Activated naive CD8-positive, alpha-beta T cell treated with anti-CD3 and anti-CD28 coated beads, Interleukin-2, amount 50 U/mL, for 16 hours (primary cell): ENCODE data around the gene MYO3B.
"Not testable (repeated sequence)": the region's sequence is repeated elsewhere in the genome, so short reads cannot be mapped to it uniquely, and the experiment has no call there.

Experiments used
- DNase-seq: peaks from one replicate; pipeline ENCODE4 v3.0.0-alpha.2; 2020; ENCODE audit warnings: low read depth, low spot score

Gene MYO3B

DNA sequence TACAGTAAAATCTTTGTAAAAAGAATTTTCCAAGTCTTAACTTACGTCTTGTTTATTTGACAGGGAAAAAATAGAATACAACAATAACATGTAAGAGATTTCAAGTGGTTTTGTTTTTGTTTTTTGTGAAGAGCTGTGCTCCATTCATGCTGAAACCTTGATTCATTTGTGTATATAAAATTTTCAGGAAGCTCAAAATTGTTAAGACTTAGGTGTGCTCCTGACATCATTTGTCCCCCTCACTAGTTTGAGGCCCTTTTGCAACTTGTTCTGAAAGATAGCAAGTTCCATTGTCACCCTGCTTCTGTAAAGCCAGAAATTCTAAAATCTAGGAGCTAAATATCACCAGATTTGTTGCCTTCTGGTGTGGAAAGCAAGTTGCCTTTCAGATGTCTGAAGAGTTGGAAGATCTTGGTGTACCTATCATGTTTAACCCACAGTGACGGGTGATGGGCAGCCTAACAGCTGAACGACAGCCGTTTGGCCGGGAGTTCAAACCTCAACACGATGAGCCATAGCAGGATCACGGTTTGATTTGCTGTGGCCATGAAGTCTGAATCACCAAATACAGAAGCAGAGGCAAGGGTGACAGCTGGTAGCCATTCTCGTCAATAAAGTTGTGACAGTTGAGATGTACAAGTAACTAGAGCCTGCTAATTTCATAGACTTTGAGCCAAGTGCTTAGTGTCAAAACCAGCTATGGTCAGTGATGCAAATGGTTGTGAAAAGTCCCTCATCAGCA is 331.7 kb downstream of the MYO3B start:
- no peak for DNase-seq

DNA sequence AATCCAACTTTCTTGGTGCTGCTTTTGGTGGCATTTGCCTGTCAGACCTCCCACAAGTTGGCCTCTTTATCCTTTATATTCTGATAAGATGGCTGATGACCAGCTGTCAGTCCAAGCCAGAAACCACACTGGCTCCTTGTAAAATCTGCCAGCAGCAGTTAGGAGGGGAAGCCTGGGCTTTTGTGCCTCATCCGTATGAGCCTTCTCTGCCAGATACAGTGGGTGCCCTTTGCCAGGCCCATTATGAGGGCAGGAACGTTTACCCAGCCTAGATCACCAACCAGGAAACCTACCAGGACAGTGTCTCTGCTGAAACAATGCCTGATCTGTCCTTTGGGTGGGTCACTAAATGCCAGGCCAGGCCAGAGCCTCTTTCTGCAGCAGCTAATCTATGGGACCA is 334.3 kb downstream of the MYO3B start:
- DNase-seq = no peak

DNA sequence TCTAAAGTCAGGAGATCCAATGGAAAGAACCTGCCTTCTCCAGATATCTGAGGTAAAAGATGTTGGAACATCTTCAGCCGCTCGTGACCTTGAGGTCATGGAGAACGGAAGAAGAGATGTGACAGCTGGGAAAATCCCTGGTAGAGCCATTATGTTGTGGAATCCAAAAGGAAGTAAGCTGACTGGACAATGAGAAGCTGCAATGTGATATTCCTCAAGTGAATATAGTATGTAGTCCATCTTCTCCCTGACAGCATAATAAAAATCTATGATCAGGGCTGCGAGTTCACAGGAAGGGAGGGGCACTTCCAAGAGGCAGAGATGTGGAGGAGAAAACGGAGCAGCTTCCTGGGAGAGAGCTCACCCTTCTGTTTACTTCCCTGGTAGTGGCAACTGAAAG is 336.2 kb downstream of the MYO3B start:
- DNase-seq = no peak

- no peak for DNase-seq
Measured at GRCh38 chr2:170517538-170517937, 339.6 kb downstream of the MYO3B start.

- DNase-seq = no peak
Measured at GRCh38 chr2:170518911-170519310, 341.0 kb downstream of the MYO3B start.

DNA sequence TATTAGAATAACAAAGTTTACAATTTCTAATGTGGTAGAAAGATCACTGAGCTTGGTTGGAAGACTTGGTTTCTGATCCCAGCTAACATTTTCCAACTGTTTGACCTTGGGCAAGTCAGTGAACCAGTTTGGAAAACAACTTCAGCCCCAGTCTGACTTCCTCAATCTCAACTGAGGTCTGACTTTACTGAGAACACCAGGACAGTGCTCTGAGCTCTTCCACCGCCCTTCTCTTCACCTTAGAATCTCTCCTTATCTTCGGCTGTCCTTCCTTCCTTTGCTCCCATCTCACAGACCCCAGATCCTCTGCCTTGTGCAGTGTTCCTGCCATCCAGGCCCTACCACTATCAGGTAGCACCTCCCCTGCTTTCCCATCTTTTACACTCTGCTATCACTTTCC is 343.4 kb downstream of the MYO3B start:
- DNase-seq = no peak

DNA sequence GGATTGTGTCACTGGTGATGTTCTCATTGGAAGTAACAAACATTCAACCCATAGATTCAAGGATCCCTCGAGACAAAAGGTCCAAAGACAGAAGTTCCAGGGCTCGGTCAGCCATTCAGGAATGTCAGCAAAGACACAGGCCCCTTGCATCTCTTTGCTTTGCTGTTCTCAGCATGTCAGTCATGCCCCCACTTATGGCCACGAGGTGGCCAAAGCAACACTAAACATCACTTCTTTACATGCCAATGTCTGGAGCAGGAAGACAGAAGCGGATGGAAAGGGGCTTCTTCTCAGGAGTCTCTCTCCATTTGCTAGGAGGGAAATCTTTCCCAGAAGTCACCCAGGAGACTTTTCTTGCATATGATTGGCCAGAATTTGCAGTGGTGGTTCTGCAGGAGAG is 345.6 kb downstream of the MYO3B start:
- no peak for DNase-seq

GRCh38 chr2:170524828-170525565 is 347.1 kb downstream of the MYO3B start:
- no peak for DNase-seq

GRCh38 chr2:170525566-170525900 is 347.6 kb downstream of the MYO3B start:
- no peak for DNase-seq

DNA sequence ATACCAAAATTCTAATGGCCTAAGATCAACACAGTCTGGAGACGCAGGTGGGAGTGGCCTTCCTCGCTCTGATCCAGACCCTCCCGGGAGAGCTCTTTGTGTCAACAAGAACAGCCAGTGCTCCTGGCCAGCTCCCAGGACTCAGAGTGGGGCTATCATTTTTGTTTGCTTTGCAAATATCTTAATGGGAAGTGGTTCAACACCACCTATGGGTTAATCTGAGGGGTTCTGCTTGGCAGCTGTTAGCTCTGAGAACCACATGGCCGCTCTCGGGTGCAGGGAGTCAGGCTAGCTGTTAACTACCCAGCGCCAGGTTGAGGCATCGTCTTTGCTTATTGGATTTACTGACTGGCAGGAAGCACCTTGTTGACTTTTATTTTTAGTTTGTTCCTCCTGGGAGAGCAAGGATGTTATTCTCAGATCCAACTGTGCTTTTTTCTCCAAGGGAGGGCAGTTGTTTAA is 352.4 kb downstream of the MYO3B start:
- DNase-seq = no peak

DNA sequence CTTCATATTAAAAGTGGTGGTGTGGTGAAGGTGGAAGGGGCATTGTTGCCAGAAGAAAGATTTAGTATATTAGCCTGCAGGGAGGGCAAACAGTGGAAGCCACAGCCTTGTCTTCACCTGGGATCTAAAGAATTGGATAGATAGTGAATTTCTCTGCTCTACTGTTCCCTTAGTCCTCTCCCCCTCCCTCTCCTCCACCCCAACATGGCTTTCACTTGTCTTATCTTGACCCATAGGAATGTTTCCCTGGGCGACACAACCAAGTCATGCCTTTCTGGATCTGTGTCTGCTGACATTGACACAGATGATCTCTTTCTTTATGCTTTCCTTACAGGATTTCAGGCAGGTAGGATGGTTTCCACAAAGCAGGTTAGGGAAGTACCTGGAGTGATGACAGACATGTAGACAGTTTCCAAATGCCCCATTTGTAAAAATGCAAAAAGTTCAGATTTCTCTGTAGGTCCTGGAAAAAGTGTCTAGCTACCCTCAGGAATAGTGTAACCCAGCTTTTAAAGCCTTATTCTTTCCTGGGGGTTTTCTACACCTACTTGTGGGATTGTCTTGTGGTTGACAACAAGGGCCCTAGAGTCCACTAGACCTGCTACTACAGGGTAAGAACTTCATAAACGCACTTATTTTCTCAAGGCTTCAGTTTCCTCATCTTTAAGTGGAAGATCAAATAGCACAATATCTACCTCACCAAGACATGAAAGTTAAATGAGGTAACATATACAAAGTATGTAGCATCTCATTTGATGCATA is 353.0 kb downstream of the MYO3B start:
- no peak for DNase-seq

- DNase-seq = no peak
Measured at GRCh38 chr2:170531876-170532275, 353.9 kb downstream of the MYO3B start.

- no peak for DNase-seq
Measured at GRCh38 chr2:170533156-170533555, 355.2 kb downstream of the MYO3B start.

DNA sequence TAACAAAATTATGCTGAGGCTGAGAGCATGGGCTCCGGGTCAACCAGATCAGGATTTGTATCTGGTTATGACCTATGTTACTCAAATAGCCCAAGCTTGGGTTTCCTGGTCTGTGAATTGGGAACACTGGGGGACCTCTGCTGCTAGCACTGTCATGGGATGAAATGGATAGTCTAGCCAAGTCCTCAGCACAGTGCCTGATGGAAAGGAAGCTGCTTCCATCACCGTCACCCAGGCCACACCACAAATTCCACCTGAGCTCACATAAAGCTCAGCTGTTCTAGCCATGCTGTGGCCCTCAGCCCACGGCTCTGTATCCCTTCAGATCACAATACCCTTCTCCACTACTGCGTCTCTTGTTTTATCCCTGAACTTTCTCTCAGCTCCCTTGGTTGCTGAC is 357.6 kb downstream of the MYO3B start:
- DNase-seq = no peak

DNA sequence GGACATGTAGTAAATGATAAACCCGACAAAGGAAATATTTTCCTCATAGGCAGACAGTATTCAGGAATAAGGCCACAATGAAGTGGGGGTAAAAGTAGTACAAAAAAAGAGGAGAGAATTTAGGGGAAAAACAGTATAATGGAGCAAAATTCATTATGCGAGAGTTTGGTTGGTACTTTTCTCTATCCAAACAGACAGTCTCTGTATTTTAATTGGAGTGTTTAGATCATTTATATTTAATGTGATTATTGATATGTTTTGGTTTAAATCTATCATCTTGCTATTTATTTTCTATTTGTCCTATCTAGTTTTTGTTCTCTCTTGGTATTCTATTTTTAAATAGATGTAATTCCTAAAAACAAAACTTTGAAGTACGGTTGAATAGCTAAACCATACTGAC is 366.9 kb downstream of the MYO3B start:
- no peak for DNase-seq

DNA sequence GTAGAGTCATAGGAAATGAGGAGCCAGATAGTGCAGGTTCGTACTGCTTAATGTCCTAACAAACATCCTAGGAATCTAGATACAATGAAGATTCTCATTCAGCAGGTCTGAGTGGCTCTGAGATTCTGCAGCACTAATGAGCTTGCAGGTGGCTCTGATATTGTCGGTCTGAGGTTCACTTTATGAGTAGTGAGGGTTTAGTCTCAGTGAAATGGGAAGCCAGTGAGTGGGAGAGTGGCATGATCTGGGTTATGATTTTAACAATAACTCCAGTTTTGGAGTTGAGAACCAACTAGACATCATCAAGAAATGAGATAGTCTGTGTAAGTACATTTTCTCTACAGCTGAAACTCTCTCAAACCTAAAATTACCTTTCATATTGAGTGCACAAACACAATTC is 370.4 kb downstream of the MYO3B start:
- no peak for DNase-seq

DNA sequence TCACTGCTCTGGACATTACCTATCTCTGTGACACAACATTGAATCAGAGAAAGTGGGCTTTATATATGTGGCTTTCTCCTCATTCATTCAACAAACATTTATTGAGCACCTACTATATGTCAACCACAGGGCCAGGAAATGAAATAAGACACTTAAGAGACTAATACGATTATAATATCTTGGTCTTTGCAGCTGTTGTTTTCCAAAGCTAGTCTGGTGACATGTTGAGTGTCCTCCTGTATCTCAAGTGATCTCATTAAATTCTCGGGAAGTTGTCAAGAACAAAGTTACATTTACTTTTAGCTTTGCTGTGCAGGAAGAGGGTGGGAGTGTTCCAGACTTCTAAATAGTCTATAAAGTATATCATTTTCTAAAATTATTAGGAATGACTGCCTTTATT is 372.6 kb downstream of the MYO3B start:
- DNase-seq = no peak

- DNase-seq = not testable (repeated sequence)
Measured at GRCh38 chr2:170551899-170552298, 374.0 kb downstream of the MYO3B start.

GRCh38 chr2:170553748-170554147 is 375.8 kb downstream of the MYO3B start:
- DNase-seq = no peak

- no peak for DNase-seq
Measured at GRCh38 chr2:170554278-170554955, 376.5 kb downstream of the MYO3B start.

DNA sequence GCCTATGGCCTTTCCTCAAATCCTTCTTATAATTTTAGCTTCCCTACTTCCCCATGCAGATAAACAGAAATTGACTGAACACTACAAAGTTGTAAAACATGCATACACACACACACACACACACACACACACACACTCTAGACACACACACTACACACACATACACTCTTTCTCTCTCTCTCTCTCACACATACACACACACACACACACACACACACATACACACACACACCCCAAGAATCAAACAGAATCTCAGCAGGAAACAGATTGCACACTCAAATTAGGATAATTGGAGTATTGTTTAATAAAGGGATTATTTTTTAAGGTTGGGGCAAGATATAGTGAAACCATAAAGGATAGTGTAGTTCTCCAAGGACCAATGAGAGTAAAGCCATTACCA is 385.0 kb downstream of the MYO3B start:
- DNase-seq = no peak

- no peak for DNase-seq
Measured at GRCh38 chr2:170563401-170563800, 385.5 kb downstream of the MYO3B start.
